Neural cell (in vitro differentiated cells): ENCODE measurements around the gene ITGAE. TPM values are rescaled to one million over a fixed set of nuclear protein-coding genes. Genes with fewer than 3 reads are reported as not detected.

Experiments
- H2AFZ ChIP-seq: fragments of 200-600, 300-800 bp; sonication (generic), shearing (Covaris generic); 2 replicates; pipeline ENCODE4 v1.6.0; 2014; ENCODE audit warnings: low read depth, mild to moderate bottlenecking, antibody characterized with exemption, low read length, moderate library complexity
- H3F3A ChIP-seq: fragments of 200-600 bp; shearing (Covaris generic); 2 replicates; pipeline ENCODE4 v1.6.1; 2016; ENCODE audit warnings: mild to moderate bottlenecking, moderate library complexity, mixed read lengths, antibody characterized with exemption, low read length; ENCODE audit not compliant: insufficient read depth, poor library complexity, severe bottlenecking
- H3K27ac ChIP-seq: fragments of 200-600, 300-800 bp; sonication (generic), shearing (Covaris generic); 2 replicates; pipeline ENCODE4 v1.5.1; 2014; ENCODE audit warnings: mild to moderate bottlenecking, low read length, moderate library complexity
- H3K27me3 ChIP-seq: fragments of 300-800, 200-600 bp; sonication (generic), shearing (Covaris generic); 2 replicates; pipeline ENCODE4 v1.6.0; 2014; ENCODE audit warnings: mild to moderate bottlenecking, low read depth, low read length, moderate library complexity; ENCODE audit not compliant: insufficient read depth
- H3K36me3 ChIP-seq: fragments of 300-800, 200-600 bp; sonication (generic), shearing (Covaris generic); 2 replicates; pipeline ENCODE4 v1.5.1; 2014; ENCODE audit warnings: mild to moderate bottlenecking, antibody characterized with exemption, low read length, moderate library complexity; ENCODE audit not compliant: insufficient read depth
- H3K4me2 ChIP-seq: fragments of 300-800, 200-600 bp; sonication (generic), shearing (Covaris generic); 2 replicates; pipeline ENCODE4 v1.6.0; 2014; ENCODE audit warnings: mild to moderate bottlenecking, low read length
- H3K4me3 ChIP-seq: fragments of 300-800, 200-600 bp; sonication (generic), shearing (Covaris generic); 2 replicates; pipeline ENCODE4 v1.5.1; 2014; ENCODE audit warnings: mild to moderate bottlenecking, low read length, moderate library complexity
- H3K79me2 ChIP-seq: fragments of 200-600 bp; shearing (Covaris generic); replicated peaks from 2 replicates; pipeline ENCODE4 v1.6.0; 2014; ENCODE audit warnings: mild to moderate bottlenecking, low read length, moderate library complexity; ENCODE audit not compliant: insufficient read depth
- H3K9ac ChIP-seq: fragments of 300-800, 200-600 bp; sonication (generic), shearing (Covaris generic); 2 replicates; pipeline ENCODE4 v1.6.1; 2016; ENCODE audit warnings: mild to moderate bottlenecking, low read length, mixed read lengths
- H3K9me2 ChIP-seq: fragments of 200-600 bp; shearing (Covaris generic); 2 replicates; pipeline ENCODE4 v1.6.1; 2016; ENCODE audit warnings: mild to moderate bottlenecking, low read length, mixed read lengths; ENCODE audit not compliant: insufficient read depth
- H3K9me3 ChIP-seq: fragments of 200-600, 300-800 bp; sonication (generic), shearing (Covaris generic); 2 replicates; pipeline ENCODE4 v1.6.1; 2016; ENCODE audit warnings: mild to moderate bottlenecking, mixed run types, low read length, moderate library complexity, mixed read lengths
- H4K20me1 ChIP-seq: fragments of 200-600 bp; shearing (Covaris generic); 2 replicates; pipeline ENCODE4 v1.6.1; 2016; ENCODE audit warnings: mild to moderate bottlenecking, mixed run types; ENCODE audit not compliant: insufficient read depth
- EP300 ChIP-seq: fragments of 450-650 bp; conservative IDR thresholded peaks from 2 replicates; pipeline ENCODE4 v1.6.1; 2014; ENCODE audit warnings: antibody characterized with exemption, mild to moderate bottlenecking, moderate library complexity; ENCODE audit not compliant: poor library complexity, severe bottlenecking
- EZH2 ChIP-seq: fragments of 200-600, 300-800 bp; shearing (Covaris generic), sonication (generic); IDR thresholded peaks from 2 replicates; pipeline ENCODE4 v1.6.1; 2014; ENCODE audit warnings: antibody characterized with exemption, low read length, borderline replicate concordance, mild to moderate bottlenecking; ENCODE audit not compliant: insufficient read depth, poor library complexity, severe bottlenecking
- MXI1 ChIP-seq: fragments of 450-650 bp; conservative IDR thresholded peaks from 2 replicates; pipeline ENCODE4 v1.6.1; 2014; ENCODE audit warnings: antibody characterized with exemption, mild to moderate bottlenecking; ENCODE audit not compliant: poor library complexity, severe bottlenecking
- POLR2AphosphoS5 ChIP-seq: IDR thresholded peaks from 2 replicates; pipeline ENCODE4 v1.6.1; 2012
- RAD21 ChIP-seq: fragments of 450-650 bp; conservative IDR thresholded peaks from 2 replicates; pipeline ENCODE4 v1.6.1; 2014; ENCODE audit warnings: antibody characterized with exemption, mild to moderate bottlenecking, moderate library complexity
- SMC3 ChIP-seq: fragments of 450-650 bp; conservative IDR thresholded peaks from 2 replicates; pipeline ENCODE4 v1.6.1; 2014; ENCODE audit warnings: antibody characterized with exemption, mild to moderate bottlenecking, moderate library complexity; ENCODE audit not compliant: poor library complexity
- TAF1 ChIP-seq: IDR thresholded peaks from 2 replicates; pipeline ENCODE4 v1.6.1; 2012; ENCODE audit warnings: low read depth
- polyA plus RNA-seq: library from polyadenylated mRNA; depleted of rRNA; stranded (reverse); fragments of >200 nt; gene quantifications from 2 replicates; pipeline ENCODE4 v1.2.3, GENCODE V29; 2014
- TF ChIP-seq, protein P1 (sequence below): fragments of 450-650 bp; IDR thresholded peaks from 2 replicates; pipeline ENCODE4 v1.5.1; 2014; ENCODE audit warnings: antibody characterized with exemption, mild to moderate bottlenecking, moderate library complexity; ENCODE audit not compliant: poor library complexity, severe bottlenecking
- TF ChIP-seq, protein P2 (sequence below): IDR thresholded peaks from 2 replicates; pipeline ENCODE4 v1.6.1; 2012; ENCODE audit warnings: borderline replicate concordance

Gene ITGAE
- polyA plus RNA-seq, 1 donor from 2014 or later: 169 TPM

GRCh38 chr17:3766779-3767178, 34.2 kb downstream of the ITGAE start:
- no peak for TF ChIP-seq SMC3
- no peak for TF ChIP-seq EP300
- no peak for TF ChIP-seq POLR2AphosphoS5
- TF ChIP-seq EZH2: no peak
- TF ChIP-seq MXI1: no peak
- TF ChIP-seq, protein P1, sequence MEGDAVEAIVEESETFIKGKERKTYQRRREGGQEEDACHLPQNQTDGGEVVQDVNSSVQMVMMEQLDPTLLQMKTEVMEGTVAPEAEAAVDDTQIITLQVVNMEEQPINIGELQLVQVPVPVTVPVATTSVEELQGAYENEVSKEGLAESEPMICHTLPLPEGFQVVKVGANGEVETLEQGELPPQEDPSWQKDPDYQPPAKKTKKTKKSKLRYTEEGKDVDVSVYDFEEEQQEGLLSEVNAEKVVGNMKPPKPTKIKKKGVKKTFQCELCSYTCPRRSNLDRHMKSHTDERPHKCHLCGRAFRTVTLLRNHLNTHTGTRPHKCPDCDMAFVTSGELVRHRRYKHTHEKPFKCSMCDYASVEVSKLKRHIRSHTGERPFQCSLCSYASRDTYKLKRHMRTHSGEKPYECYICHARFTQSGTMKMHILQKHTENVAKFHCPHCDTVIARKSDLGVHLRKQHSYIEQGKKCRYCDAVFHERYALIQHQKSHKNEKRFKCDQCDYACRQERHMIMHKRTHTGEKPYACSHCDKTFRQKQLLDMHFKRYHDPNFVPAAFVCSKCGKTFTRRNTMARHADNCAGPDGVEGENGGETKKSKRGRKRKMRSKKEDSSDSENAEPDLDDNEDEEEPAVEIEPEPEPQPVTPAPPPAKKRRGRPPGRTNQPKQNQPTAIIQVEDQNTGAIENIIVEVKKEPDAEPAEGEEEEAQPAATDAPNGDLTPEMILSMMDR: no peak
- no peak for TF ChIP-seq RAD21
- TF ChIP-seq, protein P2, sequence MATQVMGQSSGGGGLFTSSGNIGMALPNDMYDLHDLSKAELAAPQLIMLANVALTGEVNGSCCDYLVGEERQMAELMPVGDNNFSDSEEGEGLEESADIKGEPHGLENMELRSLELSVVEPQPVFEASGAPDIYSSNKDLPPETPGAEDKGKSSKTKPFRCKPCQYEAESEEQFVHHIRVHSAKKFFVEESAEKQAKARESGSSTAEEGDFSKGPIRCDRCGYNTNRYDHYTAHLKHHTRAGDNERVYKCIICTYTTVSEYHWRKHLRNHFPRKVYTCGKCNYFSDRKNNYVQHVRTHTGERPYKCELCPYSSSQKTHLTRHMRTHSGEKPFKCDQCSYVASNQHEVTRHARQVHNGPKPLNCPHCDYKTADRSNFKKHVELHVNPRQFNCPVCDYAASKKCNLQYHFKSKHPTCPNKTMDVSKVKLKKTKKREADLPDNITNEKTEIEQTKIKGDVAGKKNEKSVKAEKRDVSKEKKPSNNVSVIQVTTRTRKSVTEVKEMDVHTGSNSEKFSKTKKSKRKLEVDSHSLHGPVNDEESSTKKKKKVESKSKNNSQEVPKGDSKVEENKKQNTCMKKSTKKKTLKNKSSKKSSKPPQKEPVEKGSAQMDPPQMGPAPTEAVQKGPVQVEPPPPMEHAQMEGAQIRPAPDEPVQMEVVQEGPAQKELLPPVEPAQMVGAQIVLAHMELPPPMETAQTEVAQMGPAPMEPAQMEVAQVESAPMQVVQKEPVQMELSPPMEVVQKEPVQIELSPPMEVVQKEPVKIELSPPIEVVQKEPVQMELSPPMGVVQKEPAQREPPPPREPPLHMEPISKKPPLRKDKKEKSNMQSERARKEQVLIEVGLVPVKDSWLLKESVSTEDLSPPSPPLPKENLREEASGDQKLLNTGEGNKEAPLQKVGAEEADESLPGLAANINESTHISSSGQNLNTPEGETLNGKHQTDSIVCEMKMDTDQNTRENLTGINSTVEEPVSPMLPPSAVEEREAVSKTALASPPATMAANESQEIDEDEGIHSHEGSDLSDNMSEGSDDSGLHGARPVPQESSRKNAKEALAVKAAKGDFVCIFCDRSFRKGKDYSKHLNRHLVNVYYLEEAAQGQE: no peak
- TF ChIP-seq TAF1: no peak
- Histone ChIP-seq H3K79me2 (no peaks in the 10 kb centered on the region), H3K4me2 (no peak overlapping the region), H4K20me1 (no peaks in the 10 kb centered on the region), H3K27ac (no peak overlapping the region), H3K9me3 (no peaks in the 10 kb centered on the region), H3K27me3 (no peaks in the 10 kb centered on the region), H3F3A (no peaks in the 10 kb centered on the region), H3K9me2 (no peaks in the 10 kb centered on the region), H3K9ac (no peak overlapping the region), H3K36me3 (no peaks in the 10 kb centered on the region), H2AFZ (no peak overlapping the region), H3K4me3 (no peak overlapping the region)

- H3K9me3 ChIP-seq: no peaks in the 10 kb centered on the region
- H3K9ac ChIP-seq: no peak overlapping the region
- TF ChIP-seq EP300 (no peak), RAD21 (no peak), MXI1 (no peak), POLR2AphosphoS5 (no peak), TAF1 (no peak), EZH2 (no peak), SMC3 (no peak)
- TF ChIP-seq, protein P1: no peak
- TF ChIP-seq, protein P2: no peak
- no peak overlapping the region for H3K4me2 ChIP-seq
- no peaks in the 10 kb centered on the region for H3K79me2 ChIP-seq
- no peaks in the 10 kb centered on the region for H4K20me1 ChIP-seq
- no peak overlapping the region for H3K27ac ChIP-seq
- H3K4me3 ChIP-seq: no peak overlapping the region
- no peaks in the 10 kb centered on the region for H3F3A ChIP-seq
- no peaks in the 10 kb centered on the region for H3K36me3 ChIP-seq
- no peaks in the 10 kb centered on the region for H3K9me2 ChIP-seq
- no peak overlapping the region for H2AFZ ChIP-seq
- H3K27me3 ChIP-seq: no peaks in the 10 kb centered on the region
Measured at GRCh38 chr17:3765981-3766380, 35.0 kb downstream of the ITGAE start.
